GM23338 (cell line): Measurements from ENCODE around the gene NOSTRIN. TPM values are rescaled to one million over a fixed set of nuclear protein-coding genes. Genes with fewer than 3 reads are reported as not detected.
A peak's percentile ranks its signal among the peaks of the same experiment; 100 is the strongest.

Source experiments
- ATAC-seq: fragments of 200-7000 bp; cut with Tn5 transposase; 3 replicates; pipeline ENCODE4 v1.9.1; 2020
- DNase-seq: peaks from one replicate; pipeline ENCODE4 v3.0.0-alpha.2; 2015; ENCODE audit warnings: low spot score
- H2AFZ ChIP-seq: fragments of 200-600 bp; sonication (generic); 2 replicates; pipeline ENCODE4 v1.8.0; 2016; ENCODE audit warnings: antibody characterized with exemption, mild to moderate bottlenecking, moderate library complexity
- H3F3A ChIP-seq: fragments of 200-600 bp; sonication (generic); replicated peaks from 2 replicates; pipeline ENCODE4 v1.8.0; 2017; ENCODE audit warnings: antibody characterized with exemption, mixed run types, low read depth
- H3K27ac ChIP-seq: fragments of 200-600 bp; sonication (generic); 2 replicates; pipeline ENCODE4 v1.6.1; 2016; ENCODE audit warnings: low read depth
- H3K27me3 ChIP-seq: fragments of 200-600 bp; sonication (generic); 2 replicates; pipeline ENCODE4 v1.8.0; 2016; ENCODE audit warnings: mild to moderate bottlenecking, mixed run types, moderate library complexity; ENCODE audit not compliant: insufficient read depth
- H3K36me3 ChIP-seq: fragments of 200-600 bp; sonication (generic); 2 replicates; pipeline ENCODE4 v1.8.0; 2016; ENCODE audit warnings: mild to moderate bottlenecking; ENCODE audit not compliant: insufficient read depth
- H3K4me1 ChIP-seq: fragments of 200-600 bp; sonication (generic); 2 replicates; pipeline ENCODE4 v1.8.0; 2016; ENCODE audit warnings: mild to moderate bottlenecking, moderate library complexity; ENCODE audit not compliant: insufficient read depth
- H3K4me2 ChIP-seq: fragments of 200-600 bp; sonication (generic); 2 replicates; pipeline ENCODE4 v1.7.1; 2017; ENCODE audit warnings: mixed run types
- H3K4me3 ChIP-seq: fragments of 200-600 bp; sonication (generic); 2 replicates; pipeline ENCODE4 v1.6.1; 2016; ENCODE audit warnings: mixed run types
- H3K79me2 ChIP-seq: fragments of 200-600 bp; sonication (generic); replicated peaks from 2 replicates; pipeline ENCODE4 v1.8.0; 2017; ENCODE audit warnings: mild to moderate bottlenecking; ENCODE audit not compliant: insufficient read depth
- H3K9me2 ChIP-seq: fragments of 200-600 bp; sonication (generic); 2 replicates; pipeline ENCODE4 v1.8.0; 2017; ENCODE audit not compliant: insufficient read depth
- H4K20me1 ChIP-seq: fragments of 200-600 bp; sonication (generic); replicated peaks from 2 replicates; pipeline ENCODE4 v1.8.0; 2017; ENCODE audit warnings: mild to moderate bottlenecking; ENCODE audit not compliant: insufficient read depth
- H3K27ac Mint-ChIP-seq: 2 replicates; pipeline ENCODE4 v1.8.0; 2020; ENCODE audit warnings: inconsistent platforms, mild to moderate bottlenecking, moderate library complexity, mixed read lengths
- H3K27me3 Mint-ChIP-seq: 3 replicates; pipeline ENCODE4 v1.8.0; 2022; ENCODE audit warnings: low read depth, mild to moderate bottlenecking, moderate library complexity, mixed read lengths, inconsistent platforms; ENCODE audit not compliant: insufficient read depth, poor library complexity
- H3K36me3 Mint-ChIP-seq: 3 replicates; pipeline ENCODE4 v1.8.0; 2021; ENCODE audit warnings: low read depth, mild to moderate bottlenecking, inconsistent platforms, moderate library complexity, mixed read lengths
- H3K4me1 Mint-ChIP-seq: 3 replicates; pipeline ENCODE4 v1.8.0; 2020; ENCODE audit warnings: mild to moderate bottlenecking, inconsistent platforms, mixed read lengths
- H3K4me3 Mint-ChIP-seq: 3 replicates; pipeline ENCODE4 v1.8.0; 2021; ENCODE audit warnings: moderate library complexity, mild to moderate bottlenecking, inconsistent platforms, mixed read lengths
- H3K9me3 Mint-ChIP-seq: 3 replicates; pipeline ENCODE4 v1.8.0; 2020; ENCODE audit warnings: moderate library complexity, mild to moderate bottlenecking, inconsistent platforms, mixed read lengths
- polyA plus RNA-seq: library from polyadenylated mRNA; unstranded; fragments of >200 nt; fragmentation: Nextera tagmentation; extraction: Ambion mirVana; gene quantifications from 2 replicates; pipeline ENCODE4 v1.2.1, GENCODE V29; 2016
- total RNA-seq: library from RNA; depleted of rRNA; stranded (reverse); fragments of >200 nt; shearing (Covaris generic); gene quantifications from 2 replicates; pipeline ENCODE4 v1.2.3, GENCODE V29; 2014
- TF ChIP-seq, protein P1 (sequence below), 2 experiments: fragments of 200-600 bp in 1 of 2; sonication (generic) in 1 of 2; conservative IDR thresholded peaks; 2 replicates each; pipeline versions ENCODE4 v1.5.1 to v1.6.1; 2016 to 2017; ENCODE audit warnings: antibody characterized with exemption in 2 of 2, low read depth in 2 of 2, mild to moderate bottlenecking in 2 of 2, moderate library complexity in 1 of 2
- TF ChIP-seq, protein P2 (sequence below): fragments of 250-450 bp; sonication (Bioruptor Pico); IDR thresholded peaks from 2 replicates; pipeline ENCODE4 v1.5.0; 2020; ENCODE audit warnings: mild to moderate bottlenecking, moderate library complexity

NOSTRIN gene
- total and polyA plus RNA-seq, 2 experiments from 2014 or later: 1.8 TPM; not detected in 1

DNA sequence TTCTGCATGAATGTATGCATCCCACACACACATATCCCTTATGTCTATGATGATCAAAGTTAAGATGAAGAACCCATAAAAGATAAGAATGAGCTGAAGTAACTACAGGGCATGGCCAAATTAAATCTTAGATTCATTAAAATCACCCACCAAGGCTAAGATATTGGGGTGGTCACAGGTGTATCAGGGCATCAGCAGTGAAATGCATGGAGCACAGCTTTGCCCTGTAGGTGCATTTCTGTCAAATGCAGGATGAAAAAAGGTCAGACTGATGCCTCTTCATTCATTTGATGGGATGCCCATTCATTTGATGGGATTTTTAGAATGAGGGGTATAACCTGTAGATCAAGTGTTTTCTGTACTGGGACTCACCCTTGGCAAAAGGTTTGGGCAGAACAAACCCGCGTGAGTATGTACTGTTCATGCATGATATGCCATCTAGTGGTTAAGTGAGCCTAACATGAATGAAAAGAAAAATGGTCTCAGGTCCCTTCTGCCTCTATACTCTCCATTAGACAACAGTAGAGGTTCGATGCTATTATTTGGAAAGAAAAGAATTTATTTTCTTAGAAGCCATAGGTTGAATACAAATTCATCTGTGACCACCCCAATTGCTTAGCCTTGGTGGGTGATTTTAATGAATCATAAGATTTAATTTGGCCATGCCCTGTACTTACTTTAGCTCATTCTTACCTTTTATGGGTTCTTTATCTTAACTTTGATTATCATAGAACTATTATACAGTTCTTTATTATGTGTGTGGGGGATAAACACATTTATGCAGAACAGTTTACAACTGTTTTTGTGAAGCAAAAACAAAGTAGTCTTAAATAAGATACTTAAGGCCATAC is 43.2 kb upstream of the NOSTRIN start:
- Histone ChIP-seq H3K36me3 (no peaks in the 10 kb centered on the region), H3K27me3 (no peaks in the 10 kb centered on the region), H3K4me3 (no peak overlapping the region), H2AFZ (no peak overlapping the region), H3K4me2 (no peak overlapping the region), H3K27ac (no peak overlapping the region), H3F3A (no peaks in the 10 kb centered on the region), H4K20me1 (no peaks in the 10 kb centered on the region), H3K9me2 (no peaks in the 10 kb centered on the region), H3K79me2 (no peaks in the 10 kb centered on the region), H3K4me1 (no peaks in the 10 kb centered on the region)
- H3K27ac Mint-ChIP-seq: no peak overlapping the region
- DNase-seq (peak; percentile 56), ATAC-seq (peak; percentile 83)
- no peaks in the 10 kb centered on the region for H3K36me3 Mint-ChIP-seq
- peaks cover 4% of the 10 kb centered on the region for H3K27me3 Mint-ChIP-seq
- peaks cover 3% of the 10 kb centered on the region; the same call in 1 of the 3 replicates for H3K4me1 Mint-ChIP-seq
- TF ChIP-seq, protein P1, sequence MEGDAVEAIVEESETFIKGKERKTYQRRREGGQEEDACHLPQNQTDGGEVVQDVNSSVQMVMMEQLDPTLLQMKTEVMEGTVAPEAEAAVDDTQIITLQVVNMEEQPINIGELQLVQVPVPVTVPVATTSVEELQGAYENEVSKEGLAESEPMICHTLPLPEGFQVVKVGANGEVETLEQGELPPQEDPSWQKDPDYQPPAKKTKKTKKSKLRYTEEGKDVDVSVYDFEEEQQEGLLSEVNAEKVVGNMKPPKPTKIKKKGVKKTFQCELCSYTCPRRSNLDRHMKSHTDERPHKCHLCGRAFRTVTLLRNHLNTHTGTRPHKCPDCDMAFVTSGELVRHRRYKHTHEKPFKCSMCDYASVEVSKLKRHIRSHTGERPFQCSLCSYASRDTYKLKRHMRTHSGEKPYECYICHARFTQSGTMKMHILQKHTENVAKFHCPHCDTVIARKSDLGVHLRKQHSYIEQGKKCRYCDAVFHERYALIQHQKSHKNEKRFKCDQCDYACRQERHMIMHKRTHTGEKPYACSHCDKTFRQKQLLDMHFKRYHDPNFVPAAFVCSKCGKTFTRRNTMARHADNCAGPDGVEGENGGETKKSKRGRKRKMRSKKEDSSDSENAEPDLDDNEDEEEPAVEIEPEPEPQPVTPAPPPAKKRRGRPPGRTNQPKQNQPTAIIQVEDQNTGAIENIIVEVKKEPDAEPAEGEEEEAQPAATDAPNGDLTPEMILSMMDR (conservative IDR thresholded peaks at IDR 0.05; ENCODE audit: low read depth in 2 of 2): peak; percentile 64 to 73
- TF ChIP-seq, protein P2, sequence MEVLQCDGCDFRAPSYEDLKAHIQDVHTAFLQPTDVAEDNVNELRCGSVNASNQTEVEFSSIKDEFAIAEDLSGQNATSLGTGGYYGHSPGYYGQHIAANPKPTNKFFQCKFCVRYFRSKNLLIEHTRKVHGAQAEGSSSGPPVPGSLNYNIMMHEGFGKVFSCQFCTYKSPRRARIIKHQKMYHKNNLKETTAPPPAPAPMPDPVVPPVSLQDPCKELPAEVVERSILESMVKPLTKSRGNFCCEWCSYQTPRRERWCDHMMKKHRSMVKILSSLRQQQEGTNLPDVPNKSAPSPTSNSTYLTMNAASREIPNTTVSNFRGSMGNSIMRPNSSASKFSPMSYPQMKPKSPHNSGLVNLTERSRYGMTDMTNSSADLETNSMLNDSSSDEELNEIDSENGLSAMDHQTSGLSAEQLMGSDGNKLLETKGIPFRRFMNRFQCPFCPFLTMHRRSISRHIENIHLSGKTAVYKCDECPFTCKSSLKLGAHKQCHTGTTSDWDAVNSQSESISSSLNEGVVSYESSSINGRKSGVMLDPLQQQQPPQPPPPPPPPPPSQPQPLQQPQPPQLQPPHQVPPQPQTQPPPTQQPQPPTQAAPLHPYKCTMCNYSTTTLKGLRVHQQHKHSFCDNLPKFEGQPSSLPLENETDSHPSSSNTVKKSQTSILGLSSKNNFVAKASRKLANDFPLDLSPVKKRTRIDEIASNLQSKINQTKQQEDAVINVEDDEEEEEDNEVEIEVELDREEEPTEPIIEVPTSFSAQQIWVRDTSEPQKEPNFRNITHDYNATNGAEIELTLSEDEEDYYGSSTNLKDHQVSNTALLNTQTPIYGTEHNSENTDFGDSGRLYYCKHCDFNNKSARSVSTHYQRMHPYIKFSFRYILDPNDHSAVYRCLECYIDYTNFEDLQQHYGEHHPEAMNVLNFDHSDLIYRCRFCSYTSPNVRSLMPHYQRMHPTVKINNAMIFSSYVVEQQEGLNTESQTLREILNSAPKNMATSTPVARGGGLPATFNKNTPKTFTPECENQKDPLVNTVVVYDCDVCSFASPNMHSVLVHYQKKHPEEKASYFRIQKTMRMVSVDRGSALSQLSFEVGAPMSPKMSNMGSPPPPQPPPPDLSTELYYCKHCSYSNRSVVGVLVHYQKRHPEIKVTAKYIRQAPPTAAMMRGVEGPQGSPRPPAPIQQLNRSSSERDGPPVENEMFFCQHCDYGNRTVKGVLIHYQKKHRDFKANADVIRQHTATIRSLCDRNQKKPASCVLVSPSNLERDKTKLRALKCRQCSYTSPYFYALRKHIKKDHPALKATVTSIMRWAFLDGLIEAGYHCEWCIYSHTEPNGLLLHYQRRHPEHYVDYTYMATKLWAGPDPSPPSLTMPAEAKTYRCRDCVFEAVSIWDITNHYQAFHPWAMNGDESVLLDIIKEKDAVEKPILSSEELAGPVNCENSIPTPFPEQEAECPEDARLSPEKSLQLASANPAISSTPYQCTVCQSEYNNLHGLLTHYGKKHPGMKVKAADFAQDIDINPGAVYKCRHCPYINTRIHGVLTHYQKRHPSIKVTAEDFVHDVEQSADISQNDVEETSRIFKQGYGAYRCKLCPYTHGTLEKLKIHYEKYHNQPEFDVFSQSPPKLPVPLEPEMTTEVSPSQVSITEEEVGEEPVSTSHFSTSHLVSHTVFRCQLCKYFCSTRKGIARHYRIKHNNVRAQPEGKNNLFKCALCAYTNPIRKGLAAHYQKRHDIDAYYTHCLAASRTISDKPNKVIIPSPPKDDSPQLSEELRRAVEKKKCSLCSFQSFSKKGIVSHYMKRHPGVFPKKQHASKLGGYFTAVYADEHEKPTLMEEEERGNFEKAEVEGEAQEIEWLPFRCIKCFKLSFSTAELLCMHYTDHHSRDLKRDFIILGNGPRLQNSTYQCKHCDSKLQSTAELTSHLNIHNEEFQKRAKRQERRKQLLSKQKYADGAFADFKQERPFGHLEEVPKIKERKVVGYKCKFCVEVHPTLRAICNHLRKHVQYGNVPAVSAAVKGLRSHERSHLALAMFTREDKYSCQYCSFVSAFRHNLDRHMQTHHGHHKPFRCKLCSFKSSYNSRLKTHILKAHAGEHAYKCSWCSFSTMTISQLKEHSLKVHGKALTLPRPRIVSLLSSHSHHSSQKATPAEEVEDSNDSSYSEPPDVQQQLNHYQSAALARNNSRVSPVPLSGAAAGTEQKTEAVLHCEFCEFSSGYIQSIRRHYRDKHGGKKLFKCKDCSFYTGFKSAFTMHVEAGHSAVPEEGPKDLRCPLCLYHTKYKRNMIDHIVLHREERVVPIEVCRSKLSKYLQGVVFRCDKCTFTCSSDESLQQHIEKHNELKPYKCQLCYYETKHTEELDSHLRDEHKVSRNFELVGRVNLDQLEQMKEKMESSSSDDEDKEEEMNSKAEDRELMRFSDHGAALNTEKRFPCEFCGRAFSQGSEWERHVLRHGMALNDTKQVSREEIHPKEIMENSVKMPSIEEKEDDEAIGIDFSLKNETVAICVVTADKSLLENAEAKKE (CRISPR knock-in tag): no peak
- H3K9me3 Mint-ChIP-seq: no peaks in the 10 kb centered on the region
- no peak overlapping the region for H3K4me3 Mint-ChIP-seq
